ENCODE measurements around the gene GABPB2.

Gene GABPB2

GRCh38 chr1:151165281-151165737 lies 94.7 kb downstream of the GABPB2 start:
- DNase-seq (ENCODE audit: low read depth in 2 of 2) = peak; percentile 30 to 36

GRCh38 chr1:151165738-151166504 lies 95.4 kb downstream of the GABPB2 start, which contains the start of the genes LYSMD1 and SCNM1:
LYSMD1 (minus strand) TSS chr1:151165902; CDS start chr1:151165258, 644 bp downstream.
SCNM1 (plus strand) TSS chr1:151166144; CDS start chr1:151166153, 9 bp downstream.
- DNase-seq (ENCODE audit: low read depth in 2 of 2) = peak; percentile 99

DNA sequence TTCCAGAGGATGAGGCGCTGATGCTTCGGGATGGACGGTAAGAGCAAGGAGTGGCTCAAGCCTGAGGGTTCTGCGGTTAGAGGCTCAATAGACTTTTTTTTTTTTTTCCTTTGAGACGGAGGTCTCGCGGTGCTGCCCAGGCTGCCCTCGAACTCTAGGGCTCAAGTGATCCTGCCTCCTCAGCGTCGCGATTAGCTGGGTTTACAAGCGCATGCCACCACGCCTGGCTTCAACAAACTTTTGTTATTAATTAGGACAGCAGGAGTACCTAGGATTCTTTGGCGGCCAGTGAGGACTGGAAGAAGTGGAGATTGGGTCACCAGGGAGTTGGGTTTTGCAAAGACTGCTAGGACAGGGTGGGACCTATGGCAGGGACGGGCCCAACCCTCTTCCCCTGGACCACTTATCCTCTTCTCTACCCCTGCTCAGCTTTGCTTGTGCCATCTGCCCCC lies 96.0 kb downstream of the GABPB2 start:
- peak; percentile 14 to 27 for DNase-seq (ENCODE audit: low read depth in 2 of 2)

DNA sequence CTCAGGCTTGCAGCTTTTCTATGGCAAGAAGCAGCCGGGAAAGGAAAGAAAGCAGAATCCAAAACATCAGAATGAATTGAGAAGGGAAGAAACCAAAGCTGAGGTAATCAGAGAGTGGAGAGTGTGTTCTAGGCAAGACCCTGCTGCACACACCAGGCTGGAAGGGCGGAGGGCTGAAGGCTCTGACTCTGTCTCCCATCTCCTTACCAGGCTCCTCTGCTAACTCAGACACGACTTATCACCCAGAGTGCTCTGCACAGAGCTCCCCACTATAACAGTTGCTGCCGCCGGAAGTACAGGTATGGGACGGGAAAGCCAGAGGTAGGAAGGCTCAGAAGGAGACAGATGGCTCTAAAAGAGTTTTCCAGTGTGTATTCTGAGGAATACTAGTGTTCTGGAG lies 96.6 kb downstream of the GABPB2 start:
- DNase-seq (ENCODE audit: low read depth in 2 of 2) = no peak

GRCh38 chr1:151171190-151171589 lies 100.6 kb downstream of the GABPB2 start:
- DNase-seq (ENCODE audit: low read depth in 2 of 2) = no peak
